Osteocyte (in vitro differentiated cells): Measurements from ENCODE around the gene MMRN1. TPM values are rescaled to one million over a fixed set of nuclear protein-coding genes. Genes with fewer than 3 reads are reported as not detected.
A peak's percentile ranks its signal among the peaks of the same experiment; 100 is the strongest.
"Not testable (repeated sequence)": the region's sequence is repeated elsewhere in the genome, so short reads cannot be mapped to it uniquely, and the experiment has no call there.

ENCODE experiments used
- DNase-seq: peaks from one replicate; pipeline ENCODE4 v3.0.0; 2021; ENCODE audit warnings: mixed read lengths; ENCODE audit not compliant: unreplicated experiment; ENCODE audit errors: extremely low spot score
- H3K27ac Mint-ChIP-seq: one replicate; pipeline ENCODE4 v1.8.0; 2021; ENCODE audit warnings: mild to moderate bottlenecking, mixed read lengths; ENCODE audit not compliant: unreplicated experiment
- H3K27me3 Mint-ChIP-seq: one replicate; pipeline ENCODE4 v1.8.0; 2021; ENCODE audit warnings: mixed read lengths; ENCODE audit not compliant: unreplicated experiment
- H3K36me3 Mint-ChIP-seq: one replicate; pipeline ENCODE4 v1.8.0; 2021; ENCODE audit warnings: mixed read lengths; ENCODE audit not compliant: unreplicated experiment
- H3K4me1 Mint-ChIP-seq: one replicate; pipeline ENCODE4 v1.8.0; 2021; ENCODE audit warnings: mixed read lengths; ENCODE audit not compliant: unreplicated experiment
- H3K4me3 Mint-ChIP-seq: one replicate; pipeline ENCODE4 v1.8.0; 2021; ENCODE audit warnings: mild to moderate bottlenecking, moderate library complexity, mixed read lengths; ENCODE audit not compliant: unreplicated experiment
- H3K9me3 Mint-ChIP-seq: one replicate; pipeline ENCODE4 v1.8.0; 2021; ENCODE audit warnings: mixed read lengths; ENCODE audit not compliant: unreplicated experiment
- total RNA-seq: library from RNA; stranded (reverse); gene quantifications from 2 replicates; pipeline ENCODE4 v1.2.1, GENCODE V29; 2021
- TF ChIP-seq, protein P1 (sequence below): fragments of 200-600 bp; sonication (generic); IDR thresholded peaks from 2 replicates; pipeline ENCODE4 v1.5.0; 2021; ENCODE audit warnings: antibody characterized with exemption, mild to moderate bottlenecking, moderate library complexity

The MMRN1 gene
- total RNA-seq, 1 donor from 2014 or later: not detected

DNA sequence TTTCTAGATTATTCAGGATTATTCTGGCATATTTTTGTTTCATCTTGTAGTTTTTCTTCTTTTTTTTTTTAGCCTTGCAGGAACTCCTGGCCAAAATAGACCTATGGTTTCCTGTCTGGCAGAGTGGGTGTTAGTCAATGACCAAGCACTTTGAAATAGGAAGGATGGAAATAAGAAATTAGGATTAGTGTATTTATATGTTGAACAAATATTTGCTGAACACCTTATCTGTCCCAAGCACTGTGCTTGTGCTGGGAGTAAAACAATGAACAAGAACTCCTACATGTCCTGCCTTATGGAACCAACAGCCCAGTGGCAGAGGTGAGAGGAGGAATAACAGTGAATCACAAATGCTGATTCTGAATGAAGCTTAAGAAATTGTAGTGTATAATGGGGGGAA lies 4.5 kb downstream of the MMRN1 start:
- H3K36me3 Mint-ChIP-seq: no peaks in the 10 kb centered on the region
- no peaks in the 10 kb centered on the region for H3K9me3 Mint-ChIP-seq
- H3K27ac Mint-ChIP-seq: no peak overlapping the region
- TF ChIP-seq, protein P1, sequence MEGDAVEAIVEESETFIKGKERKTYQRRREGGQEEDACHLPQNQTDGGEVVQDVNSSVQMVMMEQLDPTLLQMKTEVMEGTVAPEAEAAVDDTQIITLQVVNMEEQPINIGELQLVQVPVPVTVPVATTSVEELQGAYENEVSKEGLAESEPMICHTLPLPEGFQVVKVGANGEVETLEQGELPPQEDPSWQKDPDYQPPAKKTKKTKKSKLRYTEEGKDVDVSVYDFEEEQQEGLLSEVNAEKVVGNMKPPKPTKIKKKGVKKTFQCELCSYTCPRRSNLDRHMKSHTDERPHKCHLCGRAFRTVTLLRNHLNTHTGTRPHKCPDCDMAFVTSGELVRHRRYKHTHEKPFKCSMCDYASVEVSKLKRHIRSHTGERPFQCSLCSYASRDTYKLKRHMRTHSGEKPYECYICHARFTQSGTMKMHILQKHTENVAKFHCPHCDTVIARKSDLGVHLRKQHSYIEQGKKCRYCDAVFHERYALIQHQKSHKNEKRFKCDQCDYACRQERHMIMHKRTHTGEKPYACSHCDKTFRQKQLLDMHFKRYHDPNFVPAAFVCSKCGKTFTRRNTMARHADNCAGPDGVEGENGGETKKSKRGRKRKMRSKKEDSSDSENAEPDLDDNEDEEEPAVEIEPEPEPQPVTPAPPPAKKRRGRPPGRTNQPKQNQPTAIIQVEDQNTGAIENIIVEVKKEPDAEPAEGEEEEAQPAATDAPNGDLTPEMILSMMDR: no peak
- no peaks in the 10 kb centered on the region for H3K4me1 Mint-ChIP-seq
- no peak overlapping the region for H3K4me3 Mint-ChIP-seq
- peaks cover 26% of the 10 kb centered on the region for H3K27me3 Mint-ChIP-seq
- DNase-seq: no peak

DNA sequence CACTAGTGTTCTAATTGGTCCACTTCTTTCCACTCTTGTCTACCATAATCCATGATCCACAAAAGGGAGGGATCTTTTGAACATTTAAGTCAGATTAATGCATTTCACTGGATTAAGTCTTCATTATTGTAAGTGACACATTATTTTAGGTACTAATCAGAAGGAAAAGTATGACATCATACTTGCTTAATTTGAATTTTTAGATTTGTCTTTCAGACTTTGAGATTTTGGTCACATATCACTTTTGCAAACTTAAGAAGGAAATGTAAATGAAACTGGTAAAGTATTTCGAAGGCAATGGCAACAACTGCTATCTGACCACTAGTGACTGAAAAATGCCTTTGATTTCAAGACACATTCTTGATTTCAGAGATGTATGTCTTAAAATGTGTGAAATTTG lies 5.2 kb downstream of the MMRN1 start:
- Mint-ChIP-seq H3K27ac (no peak overlapping the region), H3K4me1 (no peaks in the 10 kb centered on the region), H3K27me3 (peaks cover 21% of the 10 kb centered on the region), H3K4me3 (no peak overlapping the region), H3K36me3 (no peaks in the 10 kb centered on the region), H3K9me3 (no peaks in the 10 kb centered on the region)
- TF ChIP-seq, protein P1: no peak
- DNase-seq: no peak

DNA sequence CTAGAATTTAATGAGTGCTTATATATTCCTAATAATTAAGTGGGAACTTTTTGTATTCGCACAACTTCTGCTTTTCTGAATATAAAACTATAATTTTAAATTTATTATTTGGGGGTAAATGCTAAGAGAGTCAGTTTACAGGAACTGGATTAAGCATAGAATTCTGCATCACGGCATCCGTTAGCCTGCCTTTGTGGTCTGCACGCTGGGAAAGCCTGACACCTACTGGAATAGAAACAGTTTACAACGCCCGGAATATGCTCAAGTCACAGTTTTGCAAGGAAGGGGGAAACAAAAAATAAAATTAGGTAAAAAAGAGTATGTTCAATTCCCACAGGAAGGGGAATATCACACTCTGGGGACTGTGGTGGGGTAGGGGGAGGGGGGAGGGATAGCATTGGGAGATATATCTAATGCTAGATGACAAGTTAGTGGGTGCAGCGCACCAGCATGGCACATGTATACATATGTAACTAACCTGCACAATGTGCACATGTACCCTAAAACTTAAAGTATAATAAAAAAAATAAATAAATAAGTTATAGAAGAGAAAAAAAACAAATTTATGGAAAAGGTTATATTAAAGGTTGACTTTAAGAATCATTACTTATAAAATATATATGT lies 7.3 kb downstream of the MMRN1 start:
- DNase-seq, H3K27ac Mint-ChIP-seq, H3K4me3 Mint-ChIP-seq, H3K9me3 Mint-ChIP-seq, H3K4me1 Mint-ChIP-seq, H3K36me3 Mint-ChIP-seq: not testable (repeated sequence)
- TF ChIP-seq, protein P1: peak; percentile 79
- peaks cover 20% of the 10 kb centered on the region for H3K27me3 Mint-ChIP-seq

DNA sequence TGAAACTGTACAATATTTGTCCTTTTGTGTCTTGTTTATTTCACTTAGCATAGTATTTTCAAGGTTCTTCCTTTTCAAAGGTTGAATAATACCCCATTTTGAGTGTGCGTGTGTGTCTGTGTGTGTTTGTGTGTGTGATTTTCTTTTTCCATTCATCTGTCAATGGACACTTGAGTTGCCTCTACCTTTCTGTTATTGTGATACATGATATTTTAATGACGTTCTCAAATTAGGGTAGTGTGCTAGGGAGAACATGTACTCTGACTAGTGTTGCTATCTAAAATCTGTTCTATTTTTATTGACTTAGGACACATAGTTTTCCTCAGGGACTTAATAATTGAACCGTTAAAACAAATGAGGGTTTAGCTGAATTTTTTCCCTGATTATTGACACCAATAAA lies 9.9 kb downstream of the MMRN1 start:
- H3K36me3 Mint-ChIP-seq: no peaks in the 10 kb centered on the region
- DNase-seq: no peak
- TF ChIP-seq, protein P1: no peak
- no peak overlapping the region for H3K4me3 Mint-ChIP-seq
- peaks cover 34% of the 10 kb centered on the region for H3K27me3 Mint-ChIP-seq
- no peak overlapping the region for H3K27ac Mint-ChIP-seq
- no peaks in the 10 kb centered on the region for H3K4me1 Mint-ChIP-seq
- H3K9me3 Mint-ChIP-seq: no peaks in the 10 kb centered on the region

DNA sequence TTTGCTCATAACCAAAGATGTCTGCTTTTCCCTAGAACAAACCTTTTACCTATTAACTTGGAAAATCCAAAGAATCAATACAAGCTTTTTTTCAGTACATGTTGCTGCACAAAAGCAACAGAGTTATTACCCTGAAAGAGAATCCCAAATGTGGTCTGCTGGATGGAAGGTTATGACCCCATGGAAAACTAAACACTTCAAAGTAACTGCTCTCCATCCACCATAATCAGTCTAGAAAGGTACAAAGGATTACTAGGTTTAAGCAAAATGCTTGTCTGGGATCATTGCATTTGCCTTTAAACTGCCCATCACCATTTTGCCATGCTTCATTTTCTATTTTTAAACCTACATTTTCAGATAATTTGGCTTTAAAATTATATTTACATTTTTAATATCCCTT lies 11.7 kb downstream of the MMRN1 start:
- Mint-ChIP-seq H3K36me3 (no peaks in the 10 kb centered on the region), H3K27ac (no peak overlapping the region), H3K27me3 (peaks cover 36% of the 10 kb centered on the region), H3K9me3 (no peaks in the 10 kb centered on the region), H3K4me1 (no peaks in the 10 kb centered on the region), H3K4me3 (no peak overlapping the region)
- TF ChIP-seq, protein P1: no peak
- no peak for DNase-seq
